HEK293 (cell line): ENCODE results near the gene TMEM141.

Experiments used
- CTCF ChIA-PET: fragments of 350-600 bp; formaldehyde crosslinking; extraction: SDS; loops from one replicate; lab custom pipeline; 2021; ENCODE audit warnings: antibody characterized with exemption; lab: Yijun Ruan, JAX
- POLR2A ChIA-PET: fragments of 300-600 bp; formaldehyde crosslinking; extraction: SDS; loops from one replicate; lab custom pipeline; 2020; ENCODE audit warnings: antibody characterized with exemption, inconsistent platforms; lab: Yijun Ruan, JAX
- H3K27ac ChIP-seq: fragments of 200-500 bp; sonication (Bioruptor generic); 2 replicates; pipeline ENCODE4 v1.5.1; 2014; ENCODE audit warnings: low read depth, low read length, control low read depth, inconsistent platforms; ENCODE audit errors: extremely low read depth
- H3K36me3 ChIP-seq, 2 experiments: fragments of 200-500 bp in 1 of 2; sonication (Bioruptor generic) in 1 of 2; 1 replicate in 1 of 2; 2 replicates in 1 of 2; pipeline ENCODE4 v1.5.1; 2014 to 2017; ENCODE audit warnings: inconsistent platforms in 2 of 2, low read length in 2 of 2; ENCODE audit not compliant: control insufficient read depth in 2 of 2, insufficient read depth in 1 of 2
- H3K4me1 ChIP-seq: fragments of 200-500 bp; sonication (Bioruptor generic); 2 replicates; pipeline ENCODE4 v1.5.1; 2014; ENCODE audit warnings: mild to moderate bottlenecking, low read length, inconsistent platforms; ENCODE audit not compliant: control insufficient read depth, insufficient read depth
- H3K4me3 ChIP-seq: 2 replicates; pipeline ENCODE4 v1.5.1; 2011; ENCODE audit warnings: low read depth, mild to moderate bottlenecking, control low read depth, low read length, moderate library complexity
- H3K9me3 ChIP-seq: fragments of 200-500 bp; sonication (Bioruptor generic); 2 replicates; pipeline ENCODE4 v1.5.1; 2014; ENCODE audit warnings: low read depth, low read length, inconsistent platforms; ENCODE audit not compliant: control insufficient read depth, insufficient read depth
- KLF9 ChIP-seq: fragments of 450-650 bp; formaldehyde crosslinking; IDR thresholded peaks from 2 replicates; pipeline ENCODE4 v1.5.1; 2016; ENCODE audit warnings: missing biosample characterization, missing genetic modification characterization, low read depth
- REPIN1 ChIP-seq: fragments of 450-650 bp; formaldehyde crosslinking; IDR thresholded peaks from 2 replicates; pipeline ENCODE4 v1.5.1; 2017; ENCODE audit warnings: missing biosample characterization, missing genetic modification characterization, low read depth
- ZFP41 ChIP-seq: fragments of 450-650 bp; formaldehyde crosslinking; IDR thresholded peaks from 2 replicates; pipeline ENCODE4 v1.5.1; 2016; ENCODE audit warnings: missing biosample characterization, missing genetic modification characterization, borderline replicate concordance
- ZNF138 ChIP-seq: fragments of 450-650 bp; formaldehyde crosslinking; IDR thresholded peaks from 2 replicates; pipeline ENCODE4 v1.5.1; 2016; ENCODE audit warnings: missing biosample characterization, missing genetic modification characterization, borderline replicate concordance
- ZNF155 ChIP-seq: fragments of 450-650 bp; formaldehyde crosslinking; IDR thresholded peaks from 2 replicates; pipeline ENCODE4 v1.5.1; 2016; ENCODE audit warnings: missing biosample characterization, missing genetic modification characterization
- ZNF157 ChIP-seq: fragments of 450-650 bp; formaldehyde crosslinking; IDR thresholded peaks from 2 replicates; pipeline ENCODE4 v1.5.1; 2016; ENCODE audit warnings: missing biosample characterization, missing genetic modification characterization
- ZNF16 ChIP-seq: fragments of 450-650 bp; formaldehyde crosslinking; IDR thresholded peaks from 2 replicates; pipeline ENCODE4 v1.5.1; 2016; ENCODE audit warnings: low read depth, missing biosample characterization, missing genetic modification characterization
- ZNF341 ChIP-seq: fragments of 450-650 bp; formaldehyde crosslinking; IDR thresholded peaks from 2 replicates; pipeline ENCODE4; 2016; ENCODE audit warnings: low read depth, missing biosample characterization, missing genetic modification characterization
- ZNF426 ChIP-seq: fragments of 450-650 bp; formaldehyde crosslinking; IDR thresholded peaks from 2 replicates; pipeline ENCODE4 v1.5.1; 2017; ENCODE audit warnings: missing biosample characterization, missing genetic modification characterization, mild to moderate bottlenecking, inconsistent platforms, moderate library complexity
- ZNF473 ChIP-seq: fragments of 450-650 bp; formaldehyde crosslinking; IDR thresholded peaks from 2 replicates; pipeline ENCODE4 v1.5.1; 2017; ENCODE audit warnings: missing biosample characterization, missing genetic modification characterization
- ZNF513 ChIP-seq: fragments of 450-650 bp; IDR thresholded peaks from 2 replicates; pipeline ENCODE4 v1.5.1; 2018; ENCODE audit warnings: missing biosample characterization, missing genetic modification characterization
- ZNF654 ChIP-seq: fragments of 450-650 bp; formaldehyde crosslinking; IDR thresholded peaks from 2 replicates; pipeline ENCODE4 v1.5.1; 2016; ENCODE audit warnings: low read depth, missing biosample characterization, missing genetic modification characterization
- ZNF677 ChIP-seq: fragments of 450-650 bp; IDR thresholded peaks from 2 replicates; pipeline ENCODE4 v1.5.0; 2018; ENCODE audit warnings: missing biosample characterization, mild to moderate bottlenecking, missing genetic modification characterization, moderate library complexity
- ZNF777 ChIP-seq: fragments of 450-650 bp; formaldehyde crosslinking; IDR thresholded peaks from 2 replicates; pipeline ENCODE4 v1.5.1; 2017; ENCODE audit warnings: missing biosample characterization, missing genetic modification characterization, borderline replicate concordance
- ZSCAN16 ChIP-seq: fragments of 450-650 bp; formaldehyde crosslinking; IDR thresholded peaks from 2 replicates; pipeline ENCODE4 v1.5.1; 2016; ENCODE audit warnings: missing biosample characterization, missing genetic modification characterization
- ZSCAN4 ChIP-seq: fragments of 450-650 bp; formaldehyde crosslinking; IDR thresholded peaks from 2 replicates; pipeline ENCODE4 v1.5.1; 2017; ENCODE audit warnings: missing biosample characterization, missing genetic modification characterization

Gene TMEM141

GRCh38 chr9:136814725-136815421, 23.7 kb downstream of the TMEM141 start:
- CTCF ChIA-PET: interaction anchor here (0.6 to 2.1 kb wide), 7 partner anchors 8 to 260 kb away, joined by 3 to 10 read pairs (median 3); partner anchors contain the start of gene AJM1
- Histone ChIP-seq H3K4me1 (peaks cover 4% of the 10 kb centered on the region; the same call in 1 of the 2 replicates), H3K9me3 (no peaks in the 10 kb centered on the region), H3K36me3 (peaks cover 18 to 50% of the 10 kb centered on the region in 2 experiments), H3K27ac (no peak overlapping the region), H3K4me3 (no peak overlapping the region)
- peak; percentile 68 for TF ChIP-seq ZNF16 (tag by site-specific recombination)
- TF ChIP-seq ZNF513 (tag by site-specific recombination): peak; percentile 95
- no peak for TF ChIP-seq ZFP41 (tag by site-specific recombination)
- no peak for TF ChIP-seq ZNF473 (tag by site-specific recombination)
- no peak for TF ChIP-seq ZNF157 (tag by site-specific recombination)
- no peak for TF ChIP-seq ZNF155 (tag by site-specific recombination)
- 0 out of 2 replicates have a peak, but pooled peaks have one; percentile 28 for TF ChIP-seq KLF9 (tag by site-specific recombination)
- no peak for TF ChIP-seq ZNF677 (tag by site-specific recombination)
- TF ChIP-seq ZSCAN4 (tag by site-specific recombination): no peak
- TF ChIP-seq ZNF426 (tag by site-specific recombination): no peak
- POLR2A ChIA-PET: interaction anchor here (2.0 kb wide), 1 partner anchor 15 kb away, joined by 5 read pairs; no protein-coding TSS in a partner anchor

- POLR2A ChIA-PET: interaction anchor here (0.9 to 2.0 kb wide), 3 partner anchors 9 to 15 kb away, joined by 3 to 5 read pairs (median 5); no protein-coding TSS in a partner anchor
Measured at GRCh38 chr9:136815422-136815782, 24.3 kb downstream of the TMEM141 start.

GRCh38 chr9:136820971-136821825, 30.1 kb downstream of the TMEM141 start:
- H3K27ac ChIP-seq: no peak overlapping the region
- no peaks in the 10 kb centered on the region for H3K4me1 ChIP-seq
- TF ChIP-seq ZSCAN16 (0 out of 2 replicates have a peak, but pooled peaks have one; percentile 73), ZNF138 (no peak), ZNF654 (tag by site-specific recombination) (no peak), REPIN1 (tag by site-specific recombination) (no peak)
- peaks cover 6 to 37% of the 10 kb centered on the region in 2 experiments; a peak in 2 of 3 replicates for H3K36me3 ChIP-seq
- H3K9me3 ChIP-seq: no peaks in the 10 kb centered on the region
- no peak overlapping the region for H3K4me3 ChIP-seq
- CTCF ChIA-PET: no interaction called here
- POLR2A ChIA-PET: no interaction called here

More at GRCh38 chr9:136815422-136815782, 24.3 kb downstream of the TMEM141 start:
- H3K27ac ChIP-seq: no peak overlapping the region
- TF ChIP-seq ZNF341 (tag by site-specific recombination) (peak; percentile 58; the same call in 1 of the 2 replicates), ZNF777 (tag by site-specific recombination) (no peak)
- TF ChIP-seq, all 188 proteins: peak for 1
- Histone ChIP-seq H3K9me3 (no peaks in the 10 kb centered on the region), H3K36me3 (peaks cover 21 to 46% of the 10 kb centered on the region in 2 experiments), H3K4me1 (no peaks in the 10 kb centered on the region), H3K4me3 (no peak overlapping the region)
- CTCF ChIA-PET: interaction anchor here (0.6 to 2.1 kb wide), 9 partner anchors 13 to 452 kb away, joined by 3 to 10 read pairs (median 3); partner anchors contain the start of gene AJM1
